ENCODE measurements around the gene IFT88.

DNA sequence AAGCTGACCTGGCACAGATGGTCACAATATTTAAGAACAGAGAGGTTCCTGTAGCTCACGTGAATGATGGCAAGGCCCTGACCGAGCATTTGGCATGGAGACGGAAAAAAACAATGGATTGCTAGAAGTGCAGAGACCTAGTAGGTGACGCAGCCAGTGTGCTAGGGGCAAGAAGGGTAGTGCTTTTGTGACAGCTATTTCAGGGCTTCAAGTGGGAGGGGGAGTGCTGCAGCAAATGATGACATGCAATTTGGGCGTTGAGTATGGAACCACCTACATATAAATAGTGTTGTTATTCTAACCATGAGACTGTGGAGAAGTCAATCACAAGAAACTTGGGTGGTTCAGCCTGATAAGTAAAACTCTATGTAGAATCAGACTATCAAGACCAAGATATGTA lies 70.9 kb downstream of the IFT88 start:
- TF ChIP-seq EP300 (IDR thresholded peaks at IDR 0.05) (no peak), POLR2A (IDR thresholded peaks at IDR 0.05) (no peak), POLR2AphosphoS5 (IDR thresholded peaks at IDR 0.05) (no peak)
- TF ChIP-seq, protein P1, sequence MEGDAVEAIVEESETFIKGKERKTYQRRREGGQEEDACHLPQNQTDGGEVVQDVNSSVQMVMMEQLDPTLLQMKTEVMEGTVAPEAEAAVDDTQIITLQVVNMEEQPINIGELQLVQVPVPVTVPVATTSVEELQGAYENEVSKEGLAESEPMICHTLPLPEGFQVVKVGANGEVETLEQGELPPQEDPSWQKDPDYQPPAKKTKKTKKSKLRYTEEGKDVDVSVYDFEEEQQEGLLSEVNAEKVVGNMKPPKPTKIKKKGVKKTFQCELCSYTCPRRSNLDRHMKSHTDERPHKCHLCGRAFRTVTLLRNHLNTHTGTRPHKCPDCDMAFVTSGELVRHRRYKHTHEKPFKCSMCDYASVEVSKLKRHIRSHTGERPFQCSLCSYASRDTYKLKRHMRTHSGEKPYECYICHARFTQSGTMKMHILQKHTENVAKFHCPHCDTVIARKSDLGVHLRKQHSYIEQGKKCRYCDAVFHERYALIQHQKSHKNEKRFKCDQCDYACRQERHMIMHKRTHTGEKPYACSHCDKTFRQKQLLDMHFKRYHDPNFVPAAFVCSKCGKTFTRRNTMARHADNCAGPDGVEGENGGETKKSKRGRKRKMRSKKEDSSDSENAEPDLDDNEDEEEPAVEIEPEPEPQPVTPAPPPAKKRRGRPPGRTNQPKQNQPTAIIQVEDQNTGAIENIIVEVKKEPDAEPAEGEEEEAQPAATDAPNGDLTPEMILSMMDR (IDR thresholded peaks at IDR 0.05) = no peak
